Kidney epithelial cell (primary cell): ENCODE measurements around the gene GOLGA6L7. TPM values are rescaled to one million over a fixed set of nuclear protein-coding genes. Genes with fewer than 3 reads are reported as not detected.
"Not testable (repeated sequence)": the region's sequence is repeated elsewhere in the genome, so short reads cannot be mapped to it uniquely, and the experiment has no call there.

Experiments
- DNase-seq: peaks from one replicate; pipeline ENCODE4 v3.0.0-alpha.2; 2010; ENCODE audit warnings: low read depth
- H3K27me3 ChIP-seq: 2 replicates; pipeline ENCODE4 v1.6.0; 2011; ENCODE audit warnings: low read length; ENCODE audit not compliant: control insufficient read depth, insufficient read depth
- H3K36me3 ChIP-seq: 2 replicates; pipeline ENCODE4 v1.5.1; 2011; ENCODE audit warnings: low read length; ENCODE audit not compliant: control insufficient read depth, insufficient read depth
- H3K4me3 ChIP-seq: 2 replicates; pipeline ENCODE4 v1.5.1; 2011; ENCODE audit warnings: low read depth, mild to moderate bottlenecking, control low read depth, low read length
- CTCF ChIP-seq: IDR thresholded peaks from 2 replicates; pipeline ENCODE4 v1.5.1; 2011; ENCODE audit warnings: mild to moderate bottlenecking, moderate library complexity, low read length, control low read depth, inconsistent platforms; ENCODE audit not compliant: insufficient read depth, poor library complexity, severe bottlenecking
- total RNA-seq: library from RNA; depleted of rRNA; stranded (reverse); fragments of >200 nt; gene quantifications from 2 replicates; pipeline ENCODE4 v1.2.3, GENCODE V29; 2015

Gene GOLGA6L7
- total RNA-seq, 1 donor from 2014 or later = not detected

- DNase-seq = no peak
- Histone ChIP-seq H3K4me3 (no peak overlapping the region), H3K27me3 (no peaks in the 10 kb centered on the region), H3K36me3 (no peaks in the 10 kb centered on the region)
- TF ChIP-seq CTCF = no peak
Observed at GRCh38 chr15:28873006-28873405, 24.6 kb upstream of the GOLGA6L7 start.

GRCh38 chr15:28871168-28871567, 22.7 kb upstream of the GOLGA6L7 start:
- no peaks in the 10 kb centered on the region for H3K36me3 ChIP-seq
- TF ChIP-seq CTCF = no peak
- DNase-seq = no peak
- H3K4me3 ChIP-seq = no peak overlapping the region
- H3K27me3 ChIP-seq = no peaks in the 10 kb centered on the region

GRCh38 chr15:28868744-28869345, 20.4 kb upstream of the GOLGA6L7 start:
- Histone ChIP-seq H3K4me3 (no peak overlapping the region), H3K36me3 (no peaks in the 10 kb centered on the region), H3K27me3 (no peaks in the 10 kb centered on the region)
- no peak for DNase-seq
- TF ChIP-seq CTCF = no peak

- not testable (repeated sequence) for H3K27me3 ChIP-seq, H3K4me3 ChIP-seq, DNase-seq, H3K36me3 ChIP-seq
Observed at GRCh38 chr15:28861589-28862293, 13.3 kb upstream of the GOLGA6L7 start.

GRCh38 chr15:28861031-28861534, 12.6 kb upstream of the GOLGA6L7 start:
- DNase-seq = no peak
- H3K27me3 ChIP-seq = no peaks in the 10 kb centered on the region
- H3K4me3 ChIP-seq = no peak overlapping the region
- H3K36me3 ChIP-seq = no peaks in the 10 kb centered on the region
- no peak for TF ChIP-seq CTCF

- not testable (repeated sequence) for H3K27me3 ChIP-seq, H3K4me3 ChIP-seq, H3K36me3 ChIP-seq, DNase-seq
Observed at GRCh38 chr15:28854578-28854977, 6.1 kb upstream of the GOLGA6L7 start.

- not testable (repeated sequence) for DNase-seq, H3K27me3 ChIP-seq, H3K4me3 ChIP-seq, H3K36me3 ChIP-seq
Observed at GRCh38 chr15:28853654-28854053, 5.2 kb upstream of the GOLGA6L7 start.

GRCh38 chr15:28849766-28850165, 1.3 kb upstream of the GOLGA6L7 start:
- not testable (repeated sequence) for H3K36me3 ChIP-seq, DNase-seq, H3K4me3 ChIP-seq, H3K27me3 ChIP-seq

GRCh38 chr15:28849271-28849670, 827 bp upstream of the GOLGA6L7 start:
- H3K27me3 ChIP-seq, DNase-seq, H3K36me3 ChIP-seq, H3K4me3 ChIP-seq: not testable (repeated sequence)

- DNase-seq, H3K27me3 ChIP-seq, H3K36me3 ChIP-seq, H3K4me3 ChIP-seq: not testable (repeated sequence)
Observed at GRCh38 chr15:28847959-28848358, 485 bp downstream of the GOLGA6L7 start.
